Mesothelial cell of epicardium (in vitro differentiated cells): ENCODE results near the gene CNTN4. TPM values are rescaled to one million over a fixed set of nuclear protein-coding genes. Genes with fewer than 3 reads are reported as not detected.

Experiments used
- DNase-seq, 2 experiments: peaks; one replicate each; pipeline ENCODE4 v3.0.0; 2021; ENCODE audit warnings: low spot score in 2 of 2; ENCODE audit not compliant: unreplicated experiment in 2 of 2
- H3K27ac Mint-ChIP-seq: 2 replicates; pipeline ENCODE4 v1.8.0; 2021; ENCODE audit warnings: mixed read lengths
- H3K27me3 Mint-ChIP-seq: 2 replicates; pipeline ENCODE4 v1.8.0; 2021; ENCODE audit warnings: low read depth, mixed read lengths
- H3K36me3 Mint-ChIP-seq: 2 replicates; pipeline ENCODE4 v1.8.0; 2021; ENCODE audit warnings: mixed read lengths
- H3K4me1 Mint-ChIP-seq: 2 replicates; pipeline ENCODE4 v1.8.0; 2021; ENCODE audit warnings: mixed read lengths
- H3K4me3 Mint-ChIP-seq: 2 replicates; pipeline ENCODE4 v1.8.0; 2021; ENCODE audit warnings: mild to moderate bottlenecking, moderate library complexity, mixed read lengths
- H3K9me3 Mint-ChIP-seq: 2 replicates; pipeline ENCODE4 v1.8.0; 2021; ENCODE audit warnings: mixed read lengths
- CTCF ChIP-seq: fragments of 200-600 bp; sonication (generic); IDR thresholded peaks from one replicate; pipeline ENCODE4 v1.5.0; 2021; ENCODE audit warnings: antibody characterized with exemption; ENCODE audit not compliant: unreplicated experiment
- total RNA-seq: library from RNA; stranded (reverse); gene quantifications from 3 replicates; pipeline ENCODE4 v1.2.1, GENCODE V29; 2021

The CNTN4 gene
- total RNA-seq, 1 donor from 2014 or later: 68.9 TPM

- Mint-ChIP-seq H3K4me1 (no peaks in the 10 kb centered on the region), H3K36me3 (no peaks in the 10 kb centered on the region), H3K27ac (no peak overlapping the region), H3K9me3 (no peaks in the 10 kb centered on the region), H3K27me3 (no peaks in the 10 kb centered on the region), H3K4me3 (no peak overlapping the region)
- TF ChIP-seq CTCF: no peak
- DNase-seq: no peak
Measured at GRCh38 chr3:2856138-2857133, 757.8 kb downstream of the CNTN4 start.

GRCh38 chr3:2860626-2861025 lies 762.0 kb downstream of the CNTN4 start:
- Mint-ChIP-seq H3K36me3 (no peaks in the 10 kb centered on the region), H3K27ac (no peak overlapping the region), H3K4me1 (no peaks in the 10 kb centered on the region), H3K9me3 (no peaks in the 10 kb centered on the region), H3K4me3 (no peak overlapping the region), H3K27me3 (no peaks in the 10 kb centered on the region)
- TF ChIP-seq CTCF: no peak
- DNase-seq: no peak

GRCh38 chr3:2861120-2861519 lies 762.5 kb downstream of the CNTN4 start:
- no peaks in the 10 kb centered on the region for H3K9me3 Mint-ChIP-seq
- H3K27me3 Mint-ChIP-seq: no peaks in the 10 kb centered on the region
- H3K36me3 Mint-ChIP-seq: no peaks in the 10 kb centered on the region
- no peak for TF ChIP-seq CTCF
- no peaks in the 10 kb centered on the region for H3K4me1 Mint-ChIP-seq
- no peak for DNase-seq
- H3K4me3 Mint-ChIP-seq: no peak overlapping the region
- H3K27ac Mint-ChIP-seq: no peak overlapping the region

- H3K4me1 Mint-ChIP-seq: no peaks in the 10 kb centered on the region
- no peak for TF ChIP-seq CTCF
- H3K9me3 Mint-ChIP-seq: no peaks in the 10 kb centered on the region
- H3K36me3 Mint-ChIP-seq: no peaks in the 10 kb centered on the region
- no peak for DNase-seq
- H3K27ac Mint-ChIP-seq: no peak overlapping the region
- H3K4me3 Mint-ChIP-seq: no peak overlapping the region
- no peaks in the 10 kb centered on the region for H3K27me3 Mint-ChIP-seq
Measured at GRCh38 chr3:2861920-2862319, 763.3 kb downstream of the CNTN4 start.

- Mint-ChIP-seq H3K9me3 (no peaks in the 10 kb centered on the region), H3K4me1 (no peaks in the 10 kb centered on the region), H3K27ac (no peak overlapping the region), H3K36me3 (no peaks in the 10 kb centered on the region), H3K4me3 (no peak overlapping the region), H3K27me3 (no peaks in the 10 kb centered on the region)
- TF ChIP-seq CTCF: no peak
- no peak for DNase-seq
Measured at GRCh38 chr3:2862366-2862765, 763.7 kb downstream of the CNTN4 start.
